Astrocyte of the cerebellum (primary cell): Measurements from ENCODE around the gene TOP1.

Experiments
- DNase-seq: peaks from one replicate; pipeline ENCODE4 v3.0.0-alpha.2; 2011; ENCODE audit warnings: low read depth
- H3K4me3 ChIP-seq: 2 replicates; pipeline ENCODE4 v1.5.1; 2011; ENCODE audit warnings: mild to moderate bottlenecking, low read depth, low read length, moderate library complexity
- in situ Hi-C: cut with HindIII; loops from 2 replicates; pipeline ENCODE4 v1.10.0; 2017; ENCODE audit warnings: low sequenced_read_pairs
- TF ChIP-seq, protein P1 (sequence below): IDR thresholded peaks from 2 replicates; pipeline ENCODE4 v1.5.1; 2012; ENCODE audit warnings: low read length, low read depth, moderate library complexity, mild to moderate bottlenecking; ENCODE audit errors: missing control alignments

Gene TOP1

GRCh38 chr20:41041693-41042092 lies 13.1 kb downstream of the TOP1 start:
- H3K4me3 ChIP-seq, result no peak overlapping the region
- in situ Hi-C loops, result no loop called here
- no peak for DNase-seq
- TF ChIP-seq, protein P1, sequence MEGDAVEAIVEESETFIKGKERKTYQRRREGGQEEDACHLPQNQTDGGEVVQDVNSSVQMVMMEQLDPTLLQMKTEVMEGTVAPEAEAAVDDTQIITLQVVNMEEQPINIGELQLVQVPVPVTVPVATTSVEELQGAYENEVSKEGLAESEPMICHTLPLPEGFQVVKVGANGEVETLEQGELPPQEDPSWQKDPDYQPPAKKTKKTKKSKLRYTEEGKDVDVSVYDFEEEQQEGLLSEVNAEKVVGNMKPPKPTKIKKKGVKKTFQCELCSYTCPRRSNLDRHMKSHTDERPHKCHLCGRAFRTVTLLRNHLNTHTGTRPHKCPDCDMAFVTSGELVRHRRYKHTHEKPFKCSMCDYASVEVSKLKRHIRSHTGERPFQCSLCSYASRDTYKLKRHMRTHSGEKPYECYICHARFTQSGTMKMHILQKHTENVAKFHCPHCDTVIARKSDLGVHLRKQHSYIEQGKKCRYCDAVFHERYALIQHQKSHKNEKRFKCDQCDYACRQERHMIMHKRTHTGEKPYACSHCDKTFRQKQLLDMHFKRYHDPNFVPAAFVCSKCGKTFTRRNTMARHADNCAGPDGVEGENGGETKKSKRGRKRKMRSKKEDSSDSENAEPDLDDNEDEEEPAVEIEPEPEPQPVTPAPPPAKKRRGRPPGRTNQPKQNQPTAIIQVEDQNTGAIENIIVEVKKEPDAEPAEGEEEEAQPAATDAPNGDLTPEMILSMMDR, result no peak

GRCh38 chr20:41044409-41045062 lies 15.9 kb downstream of the TOP1 start:
- in situ Hi-C loops, result no loop called here
- no peak for DNase-seq
- TF ChIP-seq, protein P1, result no peak
- H3K4me3 ChIP-seq, result no peak overlapping the region

DNA sequence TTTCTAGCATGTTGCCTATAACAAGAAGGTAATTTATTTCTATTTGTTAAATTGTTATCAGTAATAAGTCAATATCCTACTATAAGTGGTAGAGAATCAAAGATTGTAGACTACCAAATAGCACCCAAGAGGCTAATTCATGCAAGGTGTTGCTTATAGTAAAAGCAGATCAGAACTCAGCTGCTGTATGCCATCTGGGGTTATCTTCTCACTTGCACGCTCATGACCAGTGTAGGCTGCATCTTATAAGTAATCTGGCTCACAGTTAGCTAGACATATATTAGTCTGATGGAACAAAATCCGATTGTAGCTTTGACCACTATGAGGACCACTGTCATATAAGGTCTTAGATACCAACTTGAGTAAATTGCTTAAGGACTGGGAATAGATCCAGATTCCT lies 17.0 kb downstream of the TOP1 start:
- TF ChIP-seq, protein P1, result no peak
- H3K4me3 ChIP-seq, result no peak overlapping the region
- in situ Hi-C loops, result no loop called here
- DNase-seq, result no peak

- TF ChIP-seq, protein P1, result no peak
- in situ Hi-C loops, result no loop called here
- no peak overlapping the region for H3K4me3 ChIP-seq
- DNase-seq, result no peak
These were observed 18.1 kb downstream of the TOP1 start for GRCh38 chr20:41046716-41047115.

- H3K4me3 ChIP-seq, result no peak overlapping the region
These were observed 18.8 kb downstream of the TOP1 start for GRCh38 chr20:41047279-41047974.

GRCh38 chr20:41047975-41048305 lies 19.3 kb downstream of the TOP1 start:
- in situ Hi-C loops, result no loop called here
- no peak overlapping the region for H3K4me3 ChIP-seq
- TF ChIP-seq, protein P1, result no peak
- no peak for DNase-seq

More at GRCh38 chr20:41047279-41047974, 18.8 kb downstream of the TOP1 start:
- TF ChIP-seq, protein P1, result no peak
- DNase-seq, result no peak
- in situ Hi-C loops, result no loop called here
